SK-N-DZ (cell line): ENCODE data around the gene NOXO1.

Experiments used
- DNase-seq: peaks from one replicate; pipeline ENCODE4 v3.0.0-alpha.2; 2015; ENCODE audit warnings: low spot score

NOXO1 gene

DNA sequence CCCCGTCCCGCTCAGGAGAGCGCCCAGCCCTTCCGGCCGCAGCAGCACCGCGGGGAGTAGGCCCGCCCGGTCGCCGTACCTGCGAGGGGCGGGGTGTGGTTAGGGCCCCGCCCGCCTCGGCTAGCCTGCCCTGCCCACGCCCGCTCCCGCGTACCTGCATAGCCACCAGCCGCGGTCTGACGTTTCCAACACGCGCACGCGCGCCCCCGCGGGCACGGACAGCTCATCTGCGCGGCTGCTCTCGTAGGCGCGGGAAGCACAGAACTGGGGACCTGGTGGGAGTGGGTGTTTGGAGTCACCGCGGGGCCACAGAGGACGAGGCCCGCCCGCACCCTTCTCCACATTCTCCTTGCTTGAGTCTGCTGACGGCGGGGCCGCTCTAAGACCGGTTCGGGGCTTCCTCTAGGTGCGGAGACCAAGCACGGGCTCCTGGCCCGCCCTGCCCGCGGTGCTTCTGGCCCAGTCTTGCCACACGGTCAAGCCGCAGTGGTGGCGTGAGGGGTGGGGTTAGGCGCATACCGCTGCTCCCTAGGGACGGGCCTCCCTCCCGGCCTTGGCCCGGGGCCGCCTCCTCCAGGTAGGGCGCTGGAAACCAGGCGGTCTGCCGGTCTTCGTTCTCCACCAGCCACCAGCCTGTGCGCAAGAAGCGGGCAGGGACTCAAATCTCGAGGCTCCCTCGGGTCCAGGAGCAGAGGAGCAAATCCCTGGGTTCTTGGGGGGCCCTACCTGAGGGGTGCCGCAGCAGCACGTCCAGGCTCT lies 1.8 kb downstream of the NOXO1 start:
- DNase-seq, result no peak

- no peak for DNase-seq
These were observed 2.7 kb downstream of the NOXO1 start for GRCh38 chr16:1978476-1979120.

- DNase-seq, result no peak
These were observed 3.4 kb downstream of the NOXO1 start for GRCh38 chr16:1977875-1978268.

DNA sequence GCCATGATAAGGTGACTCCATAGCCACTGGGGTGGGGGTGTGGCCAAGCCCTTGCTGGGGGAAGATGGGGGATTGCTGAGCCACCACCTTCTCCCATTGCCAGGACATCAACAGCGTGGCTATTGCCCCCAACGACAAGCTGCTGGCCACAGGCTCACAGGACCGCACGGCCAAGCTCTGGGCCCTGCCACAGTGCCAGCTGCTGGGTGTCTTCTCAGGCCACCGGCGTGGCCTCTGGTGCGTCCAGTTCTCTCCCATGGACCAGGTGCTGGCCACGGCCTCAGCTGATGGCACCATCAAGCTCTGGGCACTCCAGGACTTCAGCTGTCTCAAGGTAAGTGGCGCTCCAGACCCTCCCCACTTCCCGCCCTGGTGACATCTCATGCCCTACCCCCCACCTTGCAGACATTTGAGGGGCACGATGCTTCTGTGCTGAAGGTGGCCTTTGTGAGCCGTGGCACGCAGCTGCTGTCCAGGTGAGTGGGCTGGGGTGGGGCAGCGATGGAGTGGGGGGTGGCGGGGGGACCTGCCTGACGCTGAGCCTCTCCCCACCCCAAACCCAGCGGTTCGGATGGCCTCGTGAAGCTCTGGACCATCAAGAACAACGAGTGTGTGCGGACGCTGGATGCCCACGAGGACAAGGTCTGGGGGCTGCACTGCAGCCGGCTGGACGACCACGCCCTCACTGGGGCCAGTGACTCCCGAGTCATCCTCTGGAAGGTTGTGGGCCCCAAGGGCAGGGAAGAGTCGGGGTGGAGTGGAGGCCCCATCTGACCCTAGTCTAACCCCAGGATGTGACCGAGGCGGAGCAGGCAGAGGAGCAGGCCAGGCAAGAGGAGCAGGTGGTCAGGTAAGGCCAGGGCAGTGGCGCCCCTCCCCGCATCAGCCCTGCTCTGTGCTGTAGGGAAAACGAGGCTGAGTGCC lies 4.1 kb downstream of the NOXO1 start:
- DNase-seq, result no peak

DNA sequence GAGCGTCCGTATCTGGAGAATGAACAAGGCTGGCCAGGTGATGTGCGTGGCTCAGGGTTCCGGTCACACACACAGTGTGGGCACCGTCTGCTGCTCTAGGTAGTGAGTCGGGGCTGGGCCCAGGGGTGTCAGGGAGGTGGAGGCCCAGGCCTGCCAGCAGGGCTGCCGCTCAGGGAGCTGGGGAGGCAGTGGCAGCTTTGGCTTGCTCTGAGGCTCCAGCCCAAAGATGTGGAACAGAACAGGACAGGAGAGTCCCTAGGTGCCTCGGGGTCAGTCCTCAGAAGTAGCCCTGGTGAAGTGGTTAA lies 5.1 kb downstream of the NOXO1 start:
- DNase-seq, result no peak

DNA sequence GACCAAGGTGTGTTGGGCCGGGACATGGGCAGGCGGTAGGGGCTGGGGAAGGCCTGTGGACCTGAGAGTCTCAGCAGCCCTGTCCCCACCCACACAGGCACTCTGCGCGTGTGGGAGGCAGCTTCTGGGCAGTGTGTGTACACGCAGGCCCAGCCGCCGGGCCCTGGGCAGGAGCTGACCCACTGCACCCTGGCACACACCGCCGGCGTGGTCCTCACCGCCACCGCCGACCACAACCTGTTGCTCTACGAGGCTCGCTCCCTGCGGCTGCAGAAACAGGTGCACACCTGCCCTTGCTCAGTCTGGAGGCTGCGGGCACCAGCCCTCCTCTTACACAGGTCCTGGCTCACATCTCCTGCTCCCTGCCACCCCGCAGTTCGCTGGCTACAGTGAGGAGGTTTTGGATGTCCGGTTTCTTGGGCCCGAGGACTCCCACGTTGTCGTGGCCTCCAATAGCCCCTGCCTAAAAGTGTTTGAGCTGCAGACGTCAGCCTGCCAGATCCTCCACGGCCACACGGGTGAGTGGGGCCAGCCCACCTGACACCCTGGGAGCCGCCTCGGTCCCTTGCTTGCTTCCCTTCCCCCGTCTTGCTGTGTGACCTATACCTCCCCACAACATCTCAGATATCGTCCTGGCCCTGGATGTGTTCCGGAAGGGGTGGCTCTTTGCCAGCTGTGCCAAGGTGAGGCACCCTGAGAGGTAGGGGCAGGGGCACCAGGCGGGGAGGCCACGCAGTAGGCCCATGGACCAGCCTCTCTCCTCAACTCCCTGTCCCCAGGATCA lies 5.6 kb downstream of the NOXO1 start:
- DNase-seq, result no peak

DNA sequence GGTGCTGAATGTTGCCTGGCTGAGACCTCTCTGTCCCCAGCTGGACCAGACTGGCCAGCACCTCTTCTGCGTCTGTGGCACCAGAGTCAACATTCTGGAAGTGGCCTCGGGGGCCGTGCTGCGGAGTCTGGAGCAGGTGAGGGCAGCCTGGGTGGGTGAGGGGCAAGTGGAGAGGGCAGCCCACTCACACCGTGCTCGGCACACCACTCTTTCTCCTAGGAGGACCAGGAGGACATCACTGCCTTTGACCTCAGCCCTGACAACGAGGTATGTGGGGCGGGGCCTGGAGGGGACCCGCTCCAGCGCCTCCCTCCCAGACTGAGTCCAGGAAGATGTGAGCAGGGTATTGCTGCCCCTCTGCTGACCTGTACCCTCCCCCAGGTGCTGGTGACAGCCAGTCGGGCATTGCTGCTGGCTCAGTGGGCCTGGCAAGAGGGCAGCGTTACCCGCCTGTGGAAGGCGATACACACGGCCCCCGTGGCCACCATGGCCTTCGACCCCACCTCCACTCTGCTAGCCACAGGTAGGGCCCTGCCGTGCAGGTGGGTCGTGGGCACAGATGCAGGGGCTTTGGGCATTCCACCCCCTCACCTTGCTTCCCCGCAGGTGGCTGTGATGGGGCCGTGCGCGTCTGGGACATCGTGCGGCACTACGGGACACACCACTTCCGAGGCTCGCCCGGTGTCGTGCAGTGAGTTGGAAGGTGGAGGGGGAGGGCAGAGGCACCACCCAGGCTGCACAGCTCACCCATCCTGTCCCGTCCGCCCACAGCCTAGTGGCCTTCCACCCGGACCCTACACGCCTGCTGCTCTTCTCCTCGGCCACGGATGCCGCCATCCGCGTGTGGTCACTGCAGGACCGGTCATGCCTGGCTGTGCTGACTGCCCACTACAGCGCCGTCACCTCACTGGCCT lies 6.9 kb downstream of the NOXO1 start:
- DNase-seq, result no peak

GRCh38 chr16:1973461-1974156 lies 7.7 kb downstream of the NOXO1 start:
- DNase-seq, result no peak

DNA sequence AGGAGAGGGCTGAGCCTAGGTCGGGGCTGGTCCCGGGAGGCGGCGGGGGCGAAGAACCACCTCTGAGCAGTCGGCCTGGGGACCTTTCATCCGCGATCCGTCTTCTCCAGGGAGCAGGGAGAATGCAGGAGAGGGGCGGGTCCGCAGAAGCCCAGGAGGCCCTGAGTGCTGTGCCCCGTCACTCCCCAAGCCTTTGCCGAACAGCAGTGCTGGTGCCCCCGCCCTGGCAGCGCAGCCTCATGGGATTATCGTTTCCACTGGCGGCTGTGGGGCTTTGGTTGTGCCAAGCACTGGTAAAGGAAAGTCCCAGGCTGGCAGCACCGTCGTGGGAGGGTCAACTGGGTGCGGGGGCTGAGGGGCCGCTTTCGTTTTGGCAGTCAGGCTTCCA lies 8.8 kb downstream of the NOXO1 start:
- DNase-seq, result no peak

DNA sequence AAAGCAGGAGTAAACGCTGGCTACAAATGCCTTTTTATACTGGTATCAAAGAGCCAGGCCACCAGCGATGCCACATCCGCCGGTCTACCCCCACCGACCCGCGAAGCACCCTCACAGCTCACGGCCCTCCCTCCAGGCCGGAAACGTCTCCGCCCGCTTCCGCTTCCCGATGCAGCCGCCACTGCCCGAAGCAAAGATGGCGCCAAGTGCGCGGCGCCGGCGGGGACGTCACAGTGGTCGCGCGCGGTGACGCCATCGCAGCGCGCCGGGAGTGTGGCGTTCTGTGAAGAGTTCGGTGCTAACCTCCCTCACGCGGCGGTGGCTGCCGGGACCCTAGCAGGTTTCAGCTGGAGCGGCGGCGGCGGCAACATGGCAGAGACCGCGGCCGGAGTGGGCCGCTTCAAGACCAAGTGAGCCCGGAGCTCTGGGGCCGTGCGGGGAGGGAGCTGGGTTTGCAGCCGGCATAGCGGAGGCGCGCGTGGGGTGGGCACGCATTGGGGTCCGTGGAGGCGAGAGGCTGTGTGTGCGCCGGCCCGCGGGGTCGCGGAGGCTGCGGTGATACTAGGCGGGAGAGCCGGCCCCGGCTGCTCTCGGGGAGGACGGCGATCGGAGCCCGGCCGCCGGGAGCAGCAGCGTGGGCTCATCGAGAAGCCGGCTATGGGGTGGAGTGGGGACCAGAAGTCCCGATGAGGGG lies 9.3 kb downstream of the NOXO1 start, which contains the start of gene TBL3:
Gene TBL3, plus strand, starts transcription at position 258 of the 694 bp plus-strand sequence. Its CDS starts 112 bp downstream, at position 370.
- DNase-seq, result peak; percentile 93

- no peak for DNase-seq
These were observed 12.9 kb downstream of the NOXO1 start for GRCh38 chr16:1968146-1968953.

GRCh38 chr16:1966460-1966859 lies 14.8 kb downstream of the NOXO1 start, which contains the start of gene RNF151:
Gene RNF151, plus strand, starts transcription at chr16:1966856. Its CDS starts 26 bp downstream, at chr16:1966882.
- no peak for DNase-seq

DNA sequence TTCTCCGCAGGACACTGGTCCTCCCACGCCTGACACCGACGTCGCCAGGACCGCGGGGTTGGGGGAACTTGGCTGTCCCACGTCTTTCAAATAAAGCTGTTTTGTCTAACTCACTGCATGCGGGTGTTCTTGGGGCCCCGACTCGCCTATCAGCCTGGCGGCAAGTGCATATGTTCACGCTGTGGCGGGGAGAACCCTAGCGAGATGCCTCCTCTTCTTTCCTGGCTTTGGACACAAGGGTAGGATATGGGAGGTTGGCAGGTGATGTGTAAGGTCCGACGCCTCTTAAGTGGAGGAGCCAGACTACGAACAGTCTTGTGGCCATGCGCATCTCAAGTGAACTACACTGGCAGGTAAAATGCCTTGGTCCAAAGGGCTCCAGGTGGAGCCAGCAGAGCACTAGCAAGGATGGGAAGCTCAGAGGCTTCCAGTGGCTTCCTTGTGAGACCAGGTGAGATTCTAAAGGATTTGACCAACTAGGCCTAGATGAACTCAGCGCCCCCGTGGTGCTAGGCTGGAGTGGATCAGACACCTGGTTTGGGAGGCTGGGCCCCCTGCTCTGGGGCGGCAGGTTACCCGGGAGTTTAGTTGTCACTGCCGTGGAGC lies 15.8 kb downstream of the NOXO1 start:
- no peak for DNase-seq

- DNase-seq, result peak; percentile 98
These were observed 16.5 kb downstream of the NOXO1 start, which contains the start of gene RPS2 for GRCh38 chr16:1964506-1965395. Gene RPS2, minus strand, starts transcription at chr16:1964826. Its CDS starts 201 bp downstream, at chr16:1964625.

DNA sequence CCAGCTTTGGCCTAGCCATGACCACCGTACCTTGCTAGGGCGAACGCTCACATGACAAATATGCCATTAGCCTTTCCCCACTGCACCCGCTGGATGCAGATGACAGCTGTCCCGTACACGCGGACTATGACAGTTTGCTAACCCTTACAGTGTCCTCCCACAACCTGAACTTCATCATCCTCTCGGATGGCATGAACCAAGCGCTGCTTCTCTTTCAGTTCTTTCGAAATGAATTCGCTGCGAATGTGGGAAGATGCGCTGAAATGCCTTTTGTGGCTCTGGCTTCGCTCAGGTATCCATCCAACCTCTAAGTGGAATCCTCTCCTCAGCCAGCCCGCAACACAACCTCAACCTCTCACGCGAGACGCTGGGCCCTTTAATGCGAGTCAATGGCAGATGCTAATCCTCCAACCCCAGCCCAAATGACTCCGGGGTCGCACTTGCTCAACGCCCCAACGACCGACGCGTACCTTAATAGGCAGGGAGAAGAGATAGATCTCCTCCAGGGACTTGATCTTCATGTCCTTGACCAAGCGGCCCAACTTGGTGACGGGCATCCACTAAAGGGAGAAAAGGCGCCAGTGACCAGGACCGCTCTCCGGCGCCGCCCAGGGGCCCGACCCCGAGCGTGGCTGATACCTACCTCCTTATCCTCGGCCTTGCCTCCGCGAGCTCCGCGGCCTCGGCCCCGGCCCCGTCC lies 17.3 kb downstream of the NOXO1 start:
- peak; percentile 57 for DNase-seq
